Measurements from ENCODE around the gene DHRS13.
"Not testable (repeated sequence)": the region's sequence is repeated elsewhere in the genome, so short reads cannot be mapped to it uniquely, and the experiment has no call there.

Gene DHRS13

GRCh38 chr17:28893248-28894183, 9.4 kb downstream of the DHRS13 start:
- not testable (repeated sequence) for H3K4me3 ChIP-seq (ENCODE audit: low read length); H3K36me3 ChIP-seq (ENCODE audit: control insufficient read depth, insufficient read depth, low read length); H3K27me3 ChIP-seq (ENCODE audit: control insufficient read depth, insufficient read depth, low read length); H3K4me1 ChIP-seq (ENCODE audit: control insufficient read depth, insufficient read depth, low read length); H3K9me3 ChIP-seq (ENCODE audit: control insufficient read depth, insufficient read depth, low read length); DNase-seq (ENCODE audit: low read depth, low spot score); H3K27ac ChIP-seq (ENCODE audit: low read length)
- 100% methylated on average over 1 of the region's 16 CpGs for WGBS (ENCODE audit: insufficient coverage, insufficient read length)

GRCh38 chr17:28892024-28892423, 10.9 kb downstream of the DHRS13 start:
- Histone ChIP-seq H3K4me3 (ENCODE audit: low read length) (no peak overlapping the region), H3K36me3 (ENCODE audit: control insufficient read depth, insufficient read depth, low read length) (no peaks in the 10 kb centered on the region), H3K9me3 (ENCODE audit: control insufficient read depth, insufficient read depth, low read length) (no peaks in the 10 kb centered on the region), H3K27me3 (ENCODE audit: control insufficient read depth, insufficient read depth, low read length) (no peaks in the 10 kb centered on the region), H3K27ac (ENCODE audit: low read length) (no peak overlapping the region), H3K4me1 (ENCODE audit: control insufficient read depth, insufficient read depth, low read length) (peaks cover 3% of the 10 kb centered on the region; the same call in 1 of the 2 replicates)
- no peak for DNase-seq (ENCODE audit: low read depth, low spot score)
- no CpG with 5 or more reads among the region's 4 CpGs for WGBS (ENCODE audit: insufficient coverage, insufficient read length)

- H3K4me1 ChIP-seq (ENCODE audit: control insufficient read depth, insufficient read depth, low read length), result peaks cover 3% of the 10 kb centered on the region; the same call in 1 of the 2 replicates
- H3K4me3 ChIP-seq (ENCODE audit: low read length), result no peak overlapping the region
- H3K36me3 ChIP-seq (ENCODE audit: control insufficient read depth, insufficient read depth, low read length), result no peaks in the 10 kb centered on the region
- H3K9me3 ChIP-seq (ENCODE audit: control insufficient read depth, insufficient read depth, low read length), result no peaks in the 10 kb centered on the region
- H3K27me3 ChIP-seq (ENCODE audit: control insufficient read depth, insufficient read depth, low read length), result no peaks in the 10 kb centered on the region
- WGBS (ENCODE audit: insufficient coverage, insufficient read length), result no CpG with 5 or more reads among the region's 1 CpG
- DNase-seq (ENCODE audit: low read depth, low spot score), result no peak
- no peak overlapping the region for H3K27ac ChIP-seq (ENCODE audit: low read length)
These were observed 11.7 kb downstream of the DHRS13 start for GRCh38 chr17:28891201-28891600.

GRCh38 chr17:28889996-28890395, 12.9 kb downstream of the DHRS13 start:
- DNase-seq (ENCODE audit: low read depth, low spot score), result no peak
- H3K27ac ChIP-seq (ENCODE audit: low read length), result no peak overlapping the region
- no CpG with 5 or more reads among the region's 5 CpGs for WGBS (ENCODE audit: insufficient coverage, insufficient read length)
- H3K27me3 ChIP-seq (ENCODE audit: control insufficient read depth, insufficient read depth, low read length), result no peaks in the 10 kb centered on the region
- no peaks in the 10 kb centered on the region for H3K36me3 ChIP-seq (ENCODE audit: control insufficient read depth, insufficient read depth, low read length)
- H3K9me3 ChIP-seq (ENCODE audit: control insufficient read depth, insufficient read depth, low read length), result no peaks in the 10 kb centered on the region
- H3K4me3 ChIP-seq (ENCODE audit: low read length), result no peak overlapping the region
- no peaks in the 10 kb centered on the region for H3K4me1 ChIP-seq (ENCODE audit: control insufficient read depth, insufficient read depth, low read length)

- WGBS (ENCODE audit: insufficient coverage, insufficient read length), result no CpG with 5 or more reads among the region's 7 CpGs
- Histone ChIP-seq H3K4me3 (ENCODE audit: low read length) (no peak overlapping the region), H3K9me3 (ENCODE audit: control insufficient read depth, insufficient read depth, low read length) (no peaks in the 10 kb centered on the region), H3K27me3 (ENCODE audit: control insufficient read depth, insufficient read depth, low read length) (no peaks in the 10 kb centered on the region), H3K27ac (ENCODE audit: low read length) (no peak overlapping the region), H3K36me3 (ENCODE audit: control insufficient read depth, insufficient read depth, low read length) (no peaks in the 10 kb centered on the region; the same call in 1 of the 2 replicates), H3K4me1 (ENCODE audit: control insufficient read depth, insufficient read depth, low read length) (no peaks in the 10 kb centered on the region)
- DNase-seq (ENCODE audit: low read depth, low spot score), result no peak
These were observed 14.0 kb downstream of the DHRS13 start for GRCh38 chr17:28888832-28889231.

- Histone ChIP-seq H3K27me3 (ENCODE audit: control insufficient read depth, insufficient read depth, low read length) (no peaks in the 10 kb centered on the region), H3K4me3 (ENCODE audit: low read length) (no peak overlapping the region), H3K9me3 (ENCODE audit: control insufficient read depth, insufficient read depth, low read length) (no peaks in the 10 kb centered on the region), H3K36me3 (ENCODE audit: control insufficient read depth, insufficient read depth, low read length) (no peaks in the 10 kb centered on the region; the same call in 1 of the 2 replicates), H3K27ac (ENCODE audit: low read length) (no peak overlapping the region), H3K4me1 (ENCODE audit: control insufficient read depth, insufficient read depth, low read length) (no peaks in the 10 kb centered on the region)
- no peak for DNase-seq (ENCODE audit: low read depth, low spot score)
- WGBS (ENCODE audit: insufficient coverage, insufficient read length), result no CpG with 5 or more reads among the region's 12 CpGs
These were observed 14.9 kb downstream of the DHRS13 start for GRCh38 chr17:28887871-28888471.

- no peaks in the 10 kb centered on the region for H3K9me3 ChIP-seq (ENCODE audit: control insufficient read depth, insufficient read depth, low read length)
- H3K4me3 ChIP-seq (ENCODE audit: low read length), result no peak overlapping the region
- peaks cover 15% of the 10 kb centered on the region for H3K36me3 ChIP-seq (ENCODE audit: control insufficient read depth, insufficient read depth, low read length)
- WGBS (ENCODE audit: insufficient coverage, insufficient read length), result no CpG with 5 or more reads among the region's 10 CpGs
- DNase-seq (ENCODE audit: low read depth, low spot score), result no peak
- H3K4me1 ChIP-seq (ENCODE audit: control insufficient read depth, insufficient read depth, low read length), result no peaks in the 10 kb centered on the region
- H3K27me3 ChIP-seq (ENCODE audit: control insufficient read depth, insufficient read depth, low read length), result no peaks in the 10 kb centered on the region
- H3K27ac ChIP-seq (ENCODE audit: low read length), result no peak overlapping the region
These were observed 16.9 kb downstream of the DHRS13 start for GRCh38 chr17:28885951-28886350.

- Histone ChIP-seq H3K4me1 (ENCODE audit: control insufficient read depth, insufficient read depth, low read length) (no peaks in the 10 kb centered on the region), H3K4me3 (ENCODE audit: low read length) (no peak overlapping the region), H3K36me3 (ENCODE audit: control insufficient read depth, insufficient read depth, low read length) (peaks cover 21% of the 10 kb centered on the region), H3K27me3 (ENCODE audit: control insufficient read depth, insufficient read depth, low read length) (no peaks in the 10 kb centered on the region), H3K9me3 (ENCODE audit: control insufficient read depth, insufficient read depth, low read length) (no peaks in the 10 kb centered on the region), H3K27ac (ENCODE audit: low read length) (no peak overlapping the region)
- no peak for DNase-seq (ENCODE audit: low read depth, low spot score)
- WGBS (ENCODE audit: insufficient coverage, insufficient read length), result no CpG with 5 or more reads among the region's 4 CpGs
These were observed 17.5 kb downstream of the DHRS13 start for GRCh38 chr17:28885363-28885762.

- no peak overlapping the region for H3K4me3 ChIP-seq (ENCODE audit: low read length)
- WGBS (ENCODE audit: insufficient coverage, insufficient read length), result no CpG with 5 or more reads among the region's 27 CpGs
- H3K4me1 ChIP-seq (ENCODE audit: control insufficient read depth, insufficient read depth, low read length), result no peaks in the 10 kb centered on the region; the same call in 1 of the 2 replicates
- no peaks in the 10 kb centered on the region for H3K27me3 ChIP-seq (ENCODE audit: control insufficient read depth, insufficient read depth, low read length)
- H3K9me3 ChIP-seq (ENCODE audit: control insufficient read depth, insufficient read depth, low read length), result no peaks in the 10 kb centered on the region
- no peak for DNase-seq (ENCODE audit: low read depth, low spot score)
- peaks cover 23% of the 10 kb centered on the region for H3K36me3 ChIP-seq (ENCODE audit: control insufficient read depth, insufficient read depth, low read length)
- H3K27ac ChIP-seq (ENCODE audit: low read length), result no peak overlapping the region
These were observed 18.7 kb downstream of the DHRS13 start for GRCh38 chr17:28883967-28884702.

- H3K27me3 ChIP-seq (ENCODE audit: control insufficient read depth, insufficient read depth, low read length), result no peaks in the 10 kb centered on the region
- H3K27ac ChIP-seq (ENCODE audit: low read length), result no peak overlapping the region
- peaks cover 23% of the 10 kb centered on the region for H3K36me3 ChIP-seq (ENCODE audit: control insufficient read depth, insufficient read depth, low read length)
- no peak overlapping the region for H3K4me3 ChIP-seq (ENCODE audit: low read length)
- DNase-seq (ENCODE audit: low read depth, low spot score), result no peak
- no CpG with 5 or more reads among the region's 18 CpGs for WGBS (ENCODE audit: insufficient coverage, insufficient read length)
- H3K9me3 ChIP-seq (ENCODE audit: control insufficient read depth, insufficient read depth, low read length), result no peaks in the 10 kb centered on the region
- no peaks in the 10 kb centered on the region; the same call in 1 of the 2 replicates for H3K4me1 ChIP-seq (ENCODE audit: control insufficient read depth, insufficient read depth, low read length)
These were observed 20.6 kb downstream of the DHRS13 start for GRCh38 chr17:28882154-28882895.

Measured in iPS DF 6.9 (cell line).